HG02763 (cell line): Measurements from ENCODE around the gene DNAAF2.
"Not testable (repeated sequence)": the region's sequence is repeated elsewhere in the genome, so short reads cannot be mapped to it uniquely, and the experiment has no call there.

Experiments
- ATAC-seq: cut with Tn5 transposase; IDR thresholded peaks from one replicate; pipeline ENCODE4 v1.9.1; 2021; ENCODE audit warnings: mild to moderate bottlenecking, moderate library complexity; ENCODE audit not compliant: unreplicated experiment

The DNAAF2 gene

GRCh38 chr14:49584981-49585640 lies 49.9 kb downstream of the DNAAF2 start:
- ATAC-seq, result not testable (repeated sequence)

- no peak for ATAC-seq
Observed at GRCh38 chr14:49584058-49584457, 51.0 kb downstream of the DNAAF2 start.

GRCh38 chr14:49583629-49584028 lies 51.4 kb downstream of the DNAAF2 start:
- ATAC-seq, result no peak

GRCh38 chr14:49582113-49582977 lies 52.7 kb downstream of the DNAAF2 start:
- no peak for ATAC-seq

GRCh38 chr14:49581209-49582112 lies 53.6 kb downstream of the DNAAF2 start:
- ATAC-seq, result no peak

GRCh38 chr14:49579841-49580240 lies 55.2 kb downstream of the DNAAF2 start:
- no peak for ATAC-seq

- ATAC-seq, result no peak
Observed at GRCh38 chr14:49578141-49578540, 56.9 kb downstream of the DNAAF2 start.
